ENCODE data around the gene SRRM2.
A peak's percentile ranks its signal among the peaks of the same experiment; 100 is the strongest.

Gene SRRM2

GRCh38 chr16:2752035-2752849 is at the start of gene SRRM2:
TSS of gene SRRM2 (plus strand) at chr16:2752638. CDS start at chr16:2756365, 3,727 bp downstream.
- Histone ChIP-seq H3K4me1 (ENCODE audit: control insufficient read depth in 2 of 2, insufficient read depth in 2 of 2, low read length in 2 of 2) (peaks cover 19 to 25% of the 10 kb centered on the region in 2 donors), H3K9ac (ENCODE audit: low read depth in 1 of 2, low read length in 2 of 2) (peak within 1 kb of the TSS; percentile 92 to 98), H3K27me3 (ENCODE audit: control insufficient read depth in 2 of 2, insufficient read depth in 2 of 2, low read length in 2 of 2) (no peaks in the 10 kb centered on the region), H3K4me3 (ENCODE audit: low read length in 2 of 2) (peak within 1 kb of the TSS; percentile 95 to 98), H3K9me3 (ENCODE audit: control insufficient read depth in 2 of 2, low read length in 2 of 2) (no peaks in the 10 kb centered on the region), H3K36me3 (ENCODE audit: control insufficient read depth in 2 of 2, insufficient read depth in 2 of 2, low read length in 2 of 2) (peaks cover 7 to 8% of the 10 kb centered on the region in 2 donors), H3K27ac (ENCODE audit: low read depth in 2 of 2, low read length in 2 of 2) (peak within 1 kb of the TSS; percentile 99 to 100)

- Histone ChIP-seq H3K9ac (ENCODE audit: low read depth in 1 of 2, low read length in 2 of 2) (no peak overlapping the region), H3K9me3 (ENCODE audit: control insufficient read depth in 2 of 2, low read length in 2 of 2) (no peaks in the 10 kb centered on the region), H3K4me3 (ENCODE audit: low read length in 2 of 2) (no peak overlapping the region), H3K36me3 (ENCODE audit: control insufficient read depth in 2 of 2, insufficient read depth in 2 of 2, low read length in 2 of 2) (peaks cover 56 to 61% of the 10 kb centered on the region in 2 donors), H3K27me3 (ENCODE audit: control insufficient read depth in 2 of 2, insufficient read depth in 2 of 2, low read length in 2 of 2) (no peaks in the 10 kb centered on the region), H3K4me1 (ENCODE audit: control insufficient read depth in 2 of 2, insufficient read depth in 2 of 2, low read length in 2 of 2) (no peaks in the 10 kb centered on the region), H3K27ac (ENCODE audit: low read depth in 2 of 2, low read length in 2 of 2) (no peak overlapping the region)
Observed at GRCh38 chr16:2702871-2703745, 49.3 kb upstream of the SRRM2 start.

- peaks cover 51 to 56% of the 10 kb centered on the region in 2 donors for H3K36me3 ChIP-seq (ENCODE audit: control insufficient read depth in 2 of 2, insufficient read depth in 2 of 2, low read length in 2 of 2)
- H3K9ac ChIP-seq (ENCODE audit: low read depth in 1 of 2, low read length in 2 of 2) = no peak overlapping the region
Observed at GRCh38 chr16:2704166-2704982, 48.1 kb upstream of the SRRM2 start.

GRCh38 chr16:2704983-2705275 is 47.5 kb upstream of the SRRM2 start:
- Histone ChIP-seq H3K27me3 (ENCODE audit: control insufficient read depth in 2 of 2, insufficient read depth in 2 of 2, low read length in 2 of 2) (no peaks in the 10 kb centered on the region), H3K27ac (ENCODE audit: low read depth in 2 of 2, low read length in 2 of 2) (no peak overlapping the region), H3K9me3 (ENCODE audit: control insufficient read depth in 2 of 2, low read length in 2 of 2) (no peaks in the 10 kb centered on the region), H3K4me3 (ENCODE audit: low read length in 2 of 2) (no peak overlapping the region), H3K9ac (ENCODE audit: low read depth in 1 of 2, low read length in 2 of 2) (no peak overlapping the region), H3K36me3 (ENCODE audit: control insufficient read depth in 2 of 2, insufficient read depth in 2 of 2, low read length in 2 of 2) (peaks cover 45 to 50% of the 10 kb centered on the region in 2 donors), H3K4me1 (ENCODE audit: control insufficient read depth in 2 of 2, insufficient read depth in 2 of 2, low read length in 2 of 2) (no peaks in the 10 kb centered on the region)

More at GRCh38 chr16:2704166-2704982, 48.1 kb upstream of the SRRM2 start:
- Histone ChIP-seq H3K27ac (ENCODE audit: low read depth in 2 of 2, low read length in 2 of 2) (no peak overlapping the region), H3K4me1 (ENCODE audit: control insufficient read depth in 2 of 2, insufficient read depth in 2 of 2, low read length in 2 of 2) (no peaks in the 10 kb centered on the region), H3K27me3 (ENCODE audit: control insufficient read depth in 2 of 2, insufficient read depth in 2 of 2, low read length in 2 of 2) (no peaks in the 10 kb centered on the region), H3K4me3 (ENCODE audit: low read length in 2 of 2) (no peak overlapping the region), H3K9me3 (ENCODE audit: control insufficient read depth in 2 of 2, low read length in 2 of 2) (no peaks in the 10 kb centered on the region)

GRCh38 chr16:2705351-2705750 is 47.1 kb upstream of the SRRM2 start:
- H3K4me1 ChIP-seq (ENCODE audit: control insufficient read depth in 2 of 2, insufficient read depth in 2 of 2, low read length in 2 of 2) = no peaks in the 10 kb centered on the region
- peaks cover 41 to 46% of the 10 kb centered on the region in 2 donors for H3K36me3 ChIP-seq (ENCODE audit: control insufficient read depth in 2 of 2, insufficient read depth in 2 of 2, low read length in 2 of 2)
- no peak overlapping the region for H3K9ac ChIP-seq (ENCODE audit: low read depth in 1 of 2, low read length in 2 of 2)
- H3K27me3 ChIP-seq (ENCODE audit: control insufficient read depth in 2 of 2, insufficient read depth in 2 of 2, low read length in 2 of 2) = no peaks in the 10 kb centered on the region
- H3K27ac ChIP-seq (ENCODE audit: low read depth in 2 of 2, low read length in 2 of 2) = no peak overlapping the region
- no peak overlapping the region for H3K4me3 ChIP-seq (ENCODE audit: low read length in 2 of 2)
- no peaks in the 10 kb centered on the region for H3K9me3 ChIP-seq (ENCODE audit: control insufficient read depth in 2 of 2, low read length in 2 of 2)

- H3K9ac ChIP-seq (ENCODE audit: low read depth in 1 of 2, low read length in 2 of 2) = no peak overlapping the region
- no peaks in the 10 kb centered on the region for H3K9me3 ChIP-seq (ENCODE audit: control insufficient read depth in 2 of 2, low read length in 2 of 2)
- no peak overlapping the region for H3K27ac ChIP-seq (ENCODE audit: low read depth in 2 of 2, low read length in 2 of 2)
- H3K4me1 ChIP-seq (ENCODE audit: control insufficient read depth in 2 of 2, insufficient read depth in 2 of 2, low read length in 2 of 2) = no peaks in the 10 kb centered on the region
- H3K27me3 ChIP-seq (ENCODE audit: control insufficient read depth in 2 of 2, insufficient read depth in 2 of 2, low read length in 2 of 2) = no peaks in the 10 kb centered on the region
- H3K4me3 ChIP-seq (ENCODE audit: low read length in 2 of 2) = no peak overlapping the region
- H3K36me3 ChIP-seq (ENCODE audit: control insufficient read depth in 2 of 2, insufficient read depth in 2 of 2, low read length in 2 of 2) = peaks cover 34 to 42% of the 10 kb centered on the region in 2 donors
Observed at GRCh38 chr16:2706085-2706484, 46.4 kb upstream of the SRRM2 start.

- H3K4me1 ChIP-seq (ENCODE audit: control insufficient read depth in 2 of 2, insufficient read depth in 2 of 2, low read length in 2 of 2) = no peaks in the 10 kb centered on the region
- peaks cover 33 to 39% of the 10 kb centered on the region in 2 donors for H3K36me3 ChIP-seq (ENCODE audit: control insufficient read depth in 2 of 2, insufficient read depth in 2 of 2, low read length in 2 of 2)
- H3K9me3 ChIP-seq (ENCODE audit: control insufficient read depth in 2 of 2, low read length in 2 of 2) = no peaks in the 10 kb centered on the region
- no peak overlapping the region for H3K4me3 ChIP-seq (ENCODE audit: low read length in 2 of 2)
- no peak overlapping the region for H3K9ac ChIP-seq (ENCODE audit: low read depth in 1 of 2, low read length in 2 of 2)
- no peaks in the 10 kb centered on the region for H3K27me3 ChIP-seq (ENCODE audit: control insufficient read depth in 2 of 2, insufficient read depth in 2 of 2, low read length in 2 of 2)
- no peak overlapping the region for H3K27ac ChIP-seq (ENCODE audit: low read depth in 2 of 2, low read length in 2 of 2)
Observed at GRCh38 chr16:2706611-2707311, 45.7 kb upstream of the SRRM2 start.

- Histone ChIP-seq H3K27ac (ENCODE audit: low read depth in 2 of 2, low read length in 2 of 2) (no peak overlapping the region), H3K9me3 (ENCODE audit: control insufficient read depth in 2 of 2, low read length in 2 of 2) (no peaks in the 10 kb centered on the region), H3K36me3 (ENCODE audit: control insufficient read depth in 2 of 2, insufficient read depth in 2 of 2, low read length in 2 of 2) (peaks cover 26 to 31% of the 10 kb centered on the region in 2 donors)
Observed at GRCh38 chr16:2707368-2708289, 44.8 kb upstream of the SRRM2 start.

GRCh38 chr16:2708290-2708639 is 44.2 kb upstream of the SRRM2 start:
- Histone ChIP-seq H3K4me3 (ENCODE audit: low read length in 2 of 2) (no peak overlapping the region), H3K27ac (ENCODE audit: low read depth in 2 of 2, low read length in 2 of 2) (no peak overlapping the region), H3K36me3 (ENCODE audit: control insufficient read depth in 2 of 2, insufficient read depth in 2 of 2, low read length in 2 of 2) (peaks cover 20 to 29% of the 10 kb centered on the region in 2 donors), H3K9me3 (ENCODE audit: control insufficient read depth in 2 of 2, low read length in 2 of 2) (no peaks in the 10 kb centered on the region), H3K9ac (ENCODE audit: low read depth in 1 of 2, low read length in 2 of 2) (no peak overlapping the region), H3K4me1 (ENCODE audit: control insufficient read depth in 2 of 2, insufficient read depth in 2 of 2, low read length in 2 of 2) (no peaks in the 10 kb centered on the region), H3K27me3 (ENCODE audit: control insufficient read depth in 2 of 2, insufficient read depth in 2 of 2, low read length in 2 of 2) (peaks cover 0 to 3% of the 10 kb centered on the region in 2 donors)

More at GRCh38 chr16:2707368-2708289, 44.8 kb upstream of the SRRM2 start:
- Histone ChIP-seq H3K27me3 (ENCODE audit: control insufficient read depth in 2 of 2, insufficient read depth in 2 of 2, low read length in 2 of 2) (peaks cover 0 to under 1% of the 10 kb centered on the region in 2 donors), H3K4me3 (ENCODE audit: low read length in 2 of 2) (no peak overlapping the region), H3K9ac (ENCODE audit: low read depth in 1 of 2, low read length in 2 of 2) (no peak overlapping the region), H3K4me1 (ENCODE audit: control insufficient read depth in 2 of 2, insufficient read depth in 2 of 2, low read length in 2 of 2) (no peaks in the 10 kb centered on the region)

Measured in mucosa of rectum (tissue), 2 donors.